Neuronal stem cell (in vitro differentiated cells): ENCODE results near the gene FMO3.

Source experiments
- DNase-seq: peaks from one replicate; pipeline ENCODE4 v3.0.0-alpha.2; 2013; ENCODE audit warnings: low spot score
- H2AFZ ChIP-seq: one replicate; pipeline ENCODE4 v1.6.1; 2013; ENCODE audit warnings: mild to moderate bottlenecking, low read length, inconsistent platforms
- H2AK5ac ChIP-seq: 2 replicates; pipeline ENCODE4 v1.6.1; 2013; ENCODE audit warnings: low read depth, mild to moderate bottlenecking, inconsistent platforms, low read length, moderate library complexity, mixed read lengths
- H2BK120ac ChIP-seq: 2 replicates; pipeline ENCODE4 v1.6.1; 2013; ENCODE audit warnings: low read depth, mild to moderate bottlenecking, inconsistent platforms, low read length, moderate library complexity, mixed read lengths
- H2BK12ac ChIP-seq: one replicate; pipeline ENCODE4 v1.6.1; 2013; ENCODE audit warnings: low read length, inconsistent platforms
- H2BK15ac ChIP-seq: 2 replicates; pipeline ENCODE4 v1.6.1; 2013; ENCODE audit warnings: mild to moderate bottlenecking, low read length, inconsistent platforms, mixed read lengths
- H2BK5ac ChIP-seq: one replicate; pipeline ENCODE4 v1.6.1; 2013; ENCODE audit warnings: inconsistent platforms, mild to moderate bottlenecking, low read length, moderate library complexity
- H3K14ac ChIP-seq: one replicate; pipeline ENCODE4 v1.6.1; 2013; ENCODE audit warnings: low read length, inconsistent platforms
- H3K18ac ChIP-seq: 2 replicates; pipeline ENCODE4 v1.6.1; 2013; ENCODE audit warnings: low read length, inconsistent platforms
- H3K23ac ChIP-seq: 2 replicates; pipeline ENCODE4 v1.6.1; 2013; ENCODE audit warnings: low read depth, mild to moderate bottlenecking, mixed read lengths, low read length, inconsistent platforms; ENCODE audit not compliant: poor library complexity
- H3K27ac ChIP-seq: replicated peaks from 3 replicates; pipeline ENCODE4 v1.5.1; 2013; ENCODE audit warnings: low read length, inconsistent platforms
- H3K27me3 ChIP-seq, 3 experiments: 2 replicates each; pipeline ENCODE4 v1.6.1; 2013; ENCODE audit warnings: low read length in 3 of 3, mild to moderate bottlenecking in 2 of 3, inconsistent platforms in 1 of 3, low read depth in 1 of 3, mixed read lengths in 1 of 3, moderate library complexity in 1 of 3; ENCODE audit not compliant: control insufficient read depth in 3 of 3, insufficient read depth in 3 of 3
- H3K36me3 ChIP-seq, 2 donors: replicated peaks in 1 of 2; 2 replicates each; pipeline ENCODE4 v1.6.1; 2013; ENCODE audit warnings: low read length in 2 of 2; ENCODE audit not compliant: control insufficient read depth in 2 of 2, insufficient read depth in 2 of 2
- H3K4ac ChIP-seq: 2 replicates; pipeline ENCODE4 v1.6.1; 2013; ENCODE audit warnings: inconsistent platforms, mild to moderate bottlenecking, low read length, moderate library complexity
- H3K4me1 ChIP-seq, 2 donors: 1 replicate in 1 of 2; 2 replicates in 1 of 2; pipeline ENCODE4 v1.6.1; 2013; ENCODE audit warnings: low read length in 2 of 2, low read depth in 1 of 2; ENCODE audit not compliant: control insufficient read depth in 2 of 2, insufficient read depth in 1 of 2
- H3K4me2 ChIP-seq: one replicate; pipeline ENCODE4 v1.6.1; 2013; ENCODE audit warnings: mild to moderate bottlenecking, low read length, inconsistent platforms; ENCODE audit not compliant: insufficient read depth, poor library complexity, severe bottlenecking
- H3K4me3 ChIP-seq, 2 donors: 2 replicates each; pipeline ENCODE4 v1.5.1; 2013; ENCODE audit warnings: low read length in 2 of 2, mild to moderate bottlenecking in 2 of 2, inconsistent platforms in 1 of 2, moderate library complexity in 1 of 2
- H3K79me1 ChIP-seq: one replicate; pipeline ENCODE4 v1.6.1; 2013; ENCODE audit warnings: low read depth, mild to moderate bottlenecking, inconsistent platforms, low read length, moderate library complexity
- H3K9ac ChIP-seq: one replicate; pipeline ENCODE4 v1.6.1; 2013; ENCODE audit warnings: mild to moderate bottlenecking, low read depth, low read length, inconsistent platforms; ENCODE audit not compliant: poor library complexity
- H3K9me3 ChIP-seq, 2 donors: replicated peaks in 1 of 2; 2 replicates each; pipeline versions ENCODE3 to v1.6.1; 2013; ENCODE audit warnings: low read length in 2 of 2, mild to moderate bottlenecking in 2 of 2, inconsistent platforms in 1 of 2, low read depth in 1 of 2, mixed read lengths in 1 of 2, moderate library complexity in 1 of 2; ENCODE audit not compliant: control insufficient read depth in 2 of 2, insufficient read depth in 1 of 2
- H4K8ac ChIP-seq: one replicate; pipeline ENCODE4 v1.6.1; 2013; ENCODE audit warnings: low read depth, mild to moderate bottlenecking, inconsistent platforms, low read length, moderate library complexity
- H4K91ac ChIP-seq: one replicate; pipeline ENCODE4 v1.6.1; 2013; ENCODE audit warnings: low read length, low read depth, mild to moderate bottlenecking, inconsistent platforms; ENCODE audit not compliant: poor library complexity
- WGBS, 2 donors: extraction: QIAGEN DNeasy Blood & Tissue Kit; methylation state at CpG; one replicate each; pipeline ENCODE4 v1.1.7; 2013; ENCODE audit warnings: missing lambda C conversion rate in 2 of 2, mixed read lengths in 1 of 2; ENCODE audit not compliant: insufficient read length in 2 of 2, insufficient replicate concordance in 1 of 2; ENCODE audit errors: extremely low coverage in 2 of 2; 5-methylcytosine and 5-hydroxymethylcytosine counted together

FMO3 gene

DNA sequence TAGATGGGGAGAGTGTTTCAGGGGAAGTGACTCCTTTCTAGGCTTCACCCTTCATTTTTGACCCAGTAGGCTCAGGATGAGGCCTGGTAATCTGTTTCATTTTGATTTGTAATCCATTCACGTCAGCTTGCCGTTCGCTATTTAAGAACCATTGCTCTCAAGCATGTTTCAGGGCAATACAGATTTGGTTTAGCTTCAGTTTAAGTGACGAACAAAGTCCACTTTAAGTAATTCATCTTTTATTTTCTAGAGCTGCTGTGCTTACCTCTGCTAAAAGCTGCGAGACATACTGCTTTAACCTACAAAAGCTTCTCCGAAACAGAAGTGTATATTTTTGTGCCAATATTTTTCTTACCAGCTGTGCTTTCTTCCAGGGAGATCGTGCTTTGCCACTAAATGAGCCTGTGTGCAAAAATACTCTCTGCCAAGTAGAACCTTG, 8.9 kb upstream of the FMO3 start:
- WGBS, 2 donors: no CpG with 5 or more reads among the region's 7 CpGs

DNA sequence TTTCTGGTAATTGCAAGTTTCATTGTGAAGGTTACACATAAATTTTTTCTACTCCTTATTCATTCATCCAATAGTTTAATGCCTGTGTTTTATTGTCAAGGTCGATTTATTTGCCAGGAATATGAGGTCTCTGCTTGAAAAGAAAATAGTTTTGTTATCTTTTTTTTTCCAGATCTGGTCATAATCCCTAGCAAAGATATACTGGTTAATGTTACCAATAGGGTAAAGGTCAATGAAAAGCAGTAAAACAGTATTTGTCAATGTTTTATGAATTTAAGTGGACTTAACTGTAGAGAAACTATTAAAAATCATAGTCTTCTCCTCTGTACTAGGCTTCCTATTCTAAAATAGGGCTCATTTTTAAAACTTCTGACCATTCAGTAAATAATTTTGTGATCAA, 8.1 kb upstream of the FMO3 start:
- H4K91ac ChIP-seq: no peak overlapping the region
- no peak overlapping the region for H4K8ac ChIP-seq
- DNase-seq: no peak
- no peak overlapping the region for H2BK15ac ChIP-seq
- no peaks in the 10 kb centered on the region for H3K79me1 ChIP-seq
- H3K23ac ChIP-seq: no peak overlapping the region
- H2BK5ac ChIP-seq: no peak overlapping the region
- no peak overlapping the region for H3K9ac ChIP-seq
- H3K4ac ChIP-seq: no peak overlapping the region
- H3K4me2 ChIP-seq: no peak overlapping the region
- H3K18ac ChIP-seq: no peak overlapping the region
- no peaks in the 10 kb centered on the region for H3K4me1 ChIP-seq
- no peak overlapping the region for H3K4me3 ChIP-seq
- H3K9me3 ChIP-seq: no peaks in the 10 kb centered on the region
- no peak overlapping the region for H3K14ac ChIP-seq
- WGBS, 2 donors: no CpG with 5 or more reads among the region's 1 CpG
- no peaks in the 10 kb centered on the region for H3K36me3 ChIP-seq
- H2BK12ac ChIP-seq: no peak overlapping the region
- H2BK120ac ChIP-seq: no peak overlapping the region
- H3K27ac ChIP-seq: no peak overlapping the region
- no peak overlapping the region for H2AK5ac ChIP-seq
- no peaks in the 10 kb centered on the region for H3K27me3 ChIP-seq
- no peak overlapping the region for H2AFZ ChIP-seq

More for the DNA sequence above, 8.9 kb upstream of the FMO3 start:
- no peak overlapping the region for H3K14ac ChIP-seq
- H2BK5ac ChIP-seq: no peak overlapping the region
- H2AFZ ChIP-seq: no peak overlapping the region
- no peak overlapping the region for H2AK5ac ChIP-seq
- no peak overlapping the region for H2BK120ac ChIP-seq
- H3K9ac ChIP-seq: no peak overlapping the region
- H3K27me3 ChIP-seq: no peaks in the 10 kb centered on the region
- no peak overlapping the region for H3K18ac ChIP-seq
- H3K27ac ChIP-seq: no peak overlapping the region
- H3K4me2 ChIP-seq: no peak overlapping the region
- no peak overlapping the region for H3K4me3 ChIP-seq
- DNase-seq: no peak
- H3K4me1 ChIP-seq: no peaks in the 10 kb centered on the region
- H3K36me3 ChIP-seq: no peaks in the 10 kb centered on the region
- H2BK12ac ChIP-seq: no peak overlapping the region
- H3K4ac ChIP-seq: no peak overlapping the region
- no peak overlapping the region for H3K23ac ChIP-seq
- H3K79me1 ChIP-seq: no peaks in the 10 kb centered on the region
- no peaks in the 10 kb centered on the region for H3K9me3 ChIP-seq
- H4K91ac ChIP-seq: no peak overlapping the region
- no peak overlapping the region for H2BK15ac ChIP-seq
- no peak overlapping the region for H4K8ac ChIP-seq

DNA sequence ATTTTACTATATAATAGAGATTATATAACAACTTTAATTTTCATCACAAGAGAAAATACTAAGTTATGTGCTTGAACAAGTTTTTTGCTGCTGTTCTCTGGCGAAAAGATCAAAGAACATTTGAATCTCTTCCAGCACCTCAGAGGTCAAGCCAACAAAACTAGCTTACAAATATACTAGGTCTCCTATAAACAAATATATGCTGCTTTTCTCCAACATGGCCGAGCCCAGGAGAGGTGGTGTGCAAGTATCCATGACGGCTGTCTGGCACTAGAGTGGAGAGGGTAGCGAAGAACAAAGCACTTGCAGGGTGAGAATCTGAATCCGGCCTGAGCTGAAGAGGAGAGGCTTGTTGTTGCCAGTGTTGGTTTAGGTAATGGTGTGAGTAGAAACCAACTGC, 7.5 kb upstream of the FMO3 start:
- Histone ChIP-seq H3K14ac (no peak overlapping the region), H3K4me2 (no peak overlapping the region), H3K79me1 (no peaks in the 10 kb centered on the region), H2BK15ac (no peak overlapping the region), H2AFZ (no peak overlapping the region), H3K18ac (no peak overlapping the region), H3K4me1 (no peaks in the 10 kb centered on the region), H2BK5ac (no peak overlapping the region), H3K4me3 (no peak overlapping the region), H2AK5ac (no peak overlapping the region), H3K4ac (no peak overlapping the region), H3K36me3 (no peaks in the 10 kb centered on the region), H3K9ac (no peak overlapping the region), H3K27me3 (no peaks in the 10 kb centered on the region), H3K23ac (no peak overlapping the region), H4K91ac (no peak overlapping the region), H3K27ac (no peak overlapping the region), H3K9me3 (no peaks in the 10 kb centered on the region), H2BK120ac (no peak overlapping the region), H2BK12ac (no peak overlapping the region), H4K8ac (no peak overlapping the region)
- no CpG with 5 or more reads among the region's 5 CpGs for WGBS, 2 donors
- DNase-seq: no peak

DNA sequence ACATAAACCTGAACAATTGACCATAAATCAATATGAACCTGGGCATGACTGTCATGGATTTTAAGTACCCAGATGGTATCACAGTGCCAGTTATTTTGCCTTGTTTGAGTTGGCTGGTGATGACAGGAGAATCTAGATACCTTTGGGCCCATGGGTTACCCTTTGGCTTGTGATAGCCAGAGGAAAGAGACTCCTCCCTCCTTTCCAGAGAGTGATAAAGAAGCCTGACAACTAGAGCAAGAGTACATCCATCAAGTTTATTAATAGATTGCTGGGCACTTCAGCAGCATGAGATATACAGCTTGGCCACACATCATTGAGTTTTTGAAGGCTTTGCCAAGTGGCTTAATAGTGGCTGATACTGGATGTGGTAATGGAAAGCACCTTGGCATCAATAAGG, 6.6 kb upstream of the FMO3 start:
- Histone ChIP-seq H3K36me3 (no peaks in the 10 kb centered on the region), H4K91ac (no peak overlapping the region), H3K9ac (no peak overlapping the region), H2AK5ac (no peak overlapping the region), H3K79me1 (no peaks in the 10 kb centered on the region), H2BK12ac (no peak overlapping the region), H3K4ac (no peak overlapping the region), H3K14ac (no peak overlapping the region), H2BK5ac (no peak overlapping the region), H2BK120ac (no peak overlapping the region), H3K27ac (no peak overlapping the region), H3K4me1 (no peaks in the 10 kb centered on the region), H3K18ac (no peak overlapping the region), H3K9me3 (no peaks in the 10 kb centered on the region), H3K4me3 (no peak overlapping the region), H2AFZ (no peak overlapping the region), H2BK15ac (no peak overlapping the region), H3K4me2 (no peak overlapping the region), H4K8ac (no peak overlapping the region), H3K27me3 (no peaks in the 10 kb centered on the region), H3K23ac (no peak overlapping the region)
- no peak for DNase-seq
